Activated CD4-positive, alpha-beta T cell treated with anti-CD3 and anti-CD28 coated beads for 24 hours (primary cell): Measurements from ENCODE around the gene ACSF2.
A peak's percentile ranks its signal among the peaks of the same experiment; 100 is the strongest.

Experiments used
- DNase-seq, 2 donors: peaks; one replicate each; pipeline ENCODE4 v3.0.0-alpha.2; 2020; ENCODE audit warnings: low read depth in 2 of 2

The ACSF2 gene

GRCh38 chr17:50501054-50501453 lies 75.0 kb downstream of the ACSF2 start:
- DNase-seq: no peak

GRCh38 chr17:50502301-50502990 lies 76.4 kb downstream of the ACSF2 start:
- no peak for DNase-seq

- no peak for DNase-seq
These were observed 79.6 kb downstream of the ACSF2 start for GRCh38 chr17:50505591-50506130.

GRCh38 chr17:50506298-50506697 lies 80.3 kb downstream of the ACSF2 start:
- no peak for DNase-seq

GRCh38 chr17:50507871-50508572 lies 82.0 kb downstream of the ACSF2 start, which contains the start of gene MYCBPAP:
Gene MYCBPAP, plus strand, starts transcription at chr17:50508439. Its CDS starts 236 bp downstream, at chr17:50508675.
- peak; percentile 31 to 70 for DNase-seq

- DNase-seq: no peak
These were observed 82.8 kb downstream of the ACSF2 start for GRCh38 chr17:50508573-50509460.

GRCh38 chr17:50511058-50511457 lies 85.0 kb downstream of the ACSF2 start:
- peak in 1 of 2 donors; percentile 7 for DNase-seq

- no peak for DNase-seq
These were observed 87.5 kb downstream of the ACSF2 start for GRCh38 chr17:50513495-50513894.

- DNase-seq: no peak
These were observed 88.4 kb downstream of the ACSF2 start for GRCh38 chr17:50514388-50514787.

GRCh38 chr17:50514936-50515702 lies 89.1 kb downstream of the ACSF2 start:
- DNase-seq: no peak

- DNase-seq: no peak
These were observed 91.0 kb downstream of the ACSF2 start for GRCh38 chr17:50517011-50517410.

GRCh38 chr17:50517504-50518383 lies 91.7 kb downstream of the ACSF2 start:
- no peak for DNase-seq

- no peak for DNase-seq
These were observed 92.5 kb downstream of the ACSF2 start for GRCh38 chr17:50518384-50519023.

GRCh38 chr17:50519141-50519834 lies 93.3 kb downstream of the ACSF2 start:
- no peak for DNase-seq

GRCh38 chr17:50520483-50520882 lies 94.5 kb downstream of the ACSF2 start:
- no peak for DNase-seq

GRCh38 chr17:50521514-50521913 lies 95.5 kb downstream of the ACSF2 start:
- no peak for DNase-seq

GRCh38 chr17:50522766-50523165 lies 96.7 kb downstream of the ACSF2 start:
- DNase-seq: no peak

- no peak for DNase-seq
These were observed 97.2 kb downstream of the ACSF2 start for GRCh38 chr17:50523208-50523607.
